Breast epithelium (tissue), 3 donors: Measurements from ENCODE around the gene HOXD9.

ENCODE experiments used
- POLR2AphosphoS5 ChIP-seq, 3 donors: sonication (generic); formaldehyde crosslinking; IDR thresholded peaks; one replicate each; pipeline ENCODE4 v1.6.1; 2017; ENCODE audit warnings: antibody characterized with exemption in 3 of 3
- TF ChIP-seq, protein P1 (sequence below), 3 donors: fragments of 450-650 bp; IDR thresholded peaks; one replicate each; pipeline ENCODE4 v1.5.1; 2016 to 2017; ENCODE audit warnings: antibody characterized with exemption in 3 of 3, mild to moderate bottlenecking in 3 of 3, moderate library complexity in 3 of 3

DNA sequence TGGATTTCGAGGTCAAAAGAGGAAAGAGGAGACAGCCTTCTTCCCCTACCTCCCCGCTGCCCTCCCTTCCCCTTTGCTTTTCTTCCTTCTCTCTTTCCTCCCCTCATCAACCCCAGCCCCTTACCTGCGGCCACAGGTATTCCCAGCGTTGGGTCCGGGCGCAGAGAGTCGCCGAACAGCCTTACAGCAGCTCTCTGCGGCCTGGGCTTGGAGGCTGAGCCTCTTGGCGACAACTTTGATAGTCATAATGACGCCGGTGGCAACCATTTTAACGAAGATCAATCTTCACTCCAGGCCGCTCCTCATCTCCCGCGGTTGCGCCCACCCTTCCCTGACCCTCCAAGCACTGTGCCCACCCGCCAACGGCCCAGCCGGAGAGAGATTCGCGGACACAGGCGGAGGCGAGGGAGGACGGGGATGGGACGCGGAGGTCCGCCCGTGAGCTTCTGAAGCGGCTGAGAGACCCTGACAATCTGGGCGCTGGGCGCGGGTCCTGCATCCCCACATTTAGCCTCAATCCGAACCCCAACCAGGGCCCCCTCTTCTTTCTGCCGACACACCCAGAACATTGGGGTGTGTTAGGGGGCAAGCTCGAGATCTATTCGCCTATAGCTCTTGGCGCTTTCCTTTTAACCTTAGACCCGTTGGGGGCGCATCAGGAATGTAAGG, 37.3 kb upstream of the HOXD9 start:
- TF ChIP-seq, protein P1, sequence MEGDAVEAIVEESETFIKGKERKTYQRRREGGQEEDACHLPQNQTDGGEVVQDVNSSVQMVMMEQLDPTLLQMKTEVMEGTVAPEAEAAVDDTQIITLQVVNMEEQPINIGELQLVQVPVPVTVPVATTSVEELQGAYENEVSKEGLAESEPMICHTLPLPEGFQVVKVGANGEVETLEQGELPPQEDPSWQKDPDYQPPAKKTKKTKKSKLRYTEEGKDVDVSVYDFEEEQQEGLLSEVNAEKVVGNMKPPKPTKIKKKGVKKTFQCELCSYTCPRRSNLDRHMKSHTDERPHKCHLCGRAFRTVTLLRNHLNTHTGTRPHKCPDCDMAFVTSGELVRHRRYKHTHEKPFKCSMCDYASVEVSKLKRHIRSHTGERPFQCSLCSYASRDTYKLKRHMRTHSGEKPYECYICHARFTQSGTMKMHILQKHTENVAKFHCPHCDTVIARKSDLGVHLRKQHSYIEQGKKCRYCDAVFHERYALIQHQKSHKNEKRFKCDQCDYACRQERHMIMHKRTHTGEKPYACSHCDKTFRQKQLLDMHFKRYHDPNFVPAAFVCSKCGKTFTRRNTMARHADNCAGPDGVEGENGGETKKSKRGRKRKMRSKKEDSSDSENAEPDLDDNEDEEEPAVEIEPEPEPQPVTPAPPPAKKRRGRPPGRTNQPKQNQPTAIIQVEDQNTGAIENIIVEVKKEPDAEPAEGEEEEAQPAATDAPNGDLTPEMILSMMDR (IDR thresholded peaks at IDR 0.05), result no peak
- TF ChIP-seq POLR2AphosphoS5 (IDR thresholded peaks at IDR 0.05), result no peak
